ENCODE results near the gene TBX4. TPM values are rescaled to one million over a fixed set of nuclear protein-coding genes. Genes with fewer than 3 reads are reported as not detected.
"Not testable (repeated sequence)": the region's sequence is repeated elsewhere in the genome, so short reads cannot be mapped to it uniquely, and the experiment has no call there.

The TBX4 gene
- total RNA-seq, 4 donors from 2014 or later, result 0.27 TPM; not detected in 3

GRCh38 chr17:61492759-61493526 lies 40.7 kb downstream of the TBX4 start:
- H3K27me3 ChIP-seq, result no peaks in the 10 kb centered on the region
- H3K27ac ChIP-seq, result peak overlapping the region in 3 of 4 donors; percentile 1 to 79 (median 71)
- H3K36me3 ChIP-seq, result no peaks in the 10 kb centered on the region
- H3K4me1 ChIP-seq, result peaks cover 0 to 6% (median 0%) of the 10 kb centered on the region in 3 donors
- no peak for TF ChIP-seq CTCF (IDR thresholded peaks at IDR 0.05)
- TF ChIP-seq POLR2AphosphoS5 (IDR thresholded peaks at IDR 0.05), result no peak
- TF ChIP-seq EP300 (IDR thresholded peaks at IDR 0.05), result no peak
- no peak for TF ChIP-seq POLR2A (IDR thresholded peaks at IDR 0.05)
- no peaks in the 10 kb centered on the region for H3K9me3 ChIP-seq
- peak; percentile 76 for ATAC-seq
- no peak overlapping the region for H3K4me3 ChIP-seq
- WGBS, 2 donors (ENCODE audit: low coverage in 1 of 2), result 45 to 90% methylated on average over 1 to 6 of the region's 8 CpGs

DNA sequence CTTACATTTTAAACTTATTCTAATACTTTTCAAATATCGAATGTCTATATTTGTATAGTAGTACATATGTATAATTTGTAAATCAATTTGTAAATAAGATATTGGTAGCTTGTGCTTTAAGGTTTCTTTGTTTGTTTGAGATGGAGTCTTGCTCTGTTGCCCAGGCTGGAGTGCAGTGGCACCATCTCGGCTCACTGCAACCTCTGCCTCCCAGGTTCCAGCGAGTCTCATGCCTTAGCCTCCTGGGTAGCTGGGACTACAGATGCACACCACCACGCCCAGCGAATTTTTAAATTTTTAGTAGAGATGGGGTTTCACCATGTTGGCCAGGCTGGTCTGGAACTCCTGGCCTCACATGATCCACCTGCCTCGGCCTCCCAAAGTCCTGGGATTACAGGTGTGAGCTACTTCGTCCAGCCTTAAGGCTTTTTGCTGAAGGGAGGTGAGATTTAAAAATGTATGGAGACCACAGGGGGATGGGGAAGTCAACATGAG lies 41.7 kb downstream of the TBX4 start:
- WGBS, 2 donors (ENCODE audit: low coverage in 1 of 2), result 90 to 100% methylated on average over 1 to 2 of the region's 7 CpGs
- H3K9me3 ChIP-seq, H3K4me1 ChIP-seq, H3K4me3 ChIP-seq, H3K27me3 ChIP-seq, H3K36me3 ChIP-seq, H3K27ac ChIP-seq, ATAC-seq: not testable (repeated sequence)

DNA sequence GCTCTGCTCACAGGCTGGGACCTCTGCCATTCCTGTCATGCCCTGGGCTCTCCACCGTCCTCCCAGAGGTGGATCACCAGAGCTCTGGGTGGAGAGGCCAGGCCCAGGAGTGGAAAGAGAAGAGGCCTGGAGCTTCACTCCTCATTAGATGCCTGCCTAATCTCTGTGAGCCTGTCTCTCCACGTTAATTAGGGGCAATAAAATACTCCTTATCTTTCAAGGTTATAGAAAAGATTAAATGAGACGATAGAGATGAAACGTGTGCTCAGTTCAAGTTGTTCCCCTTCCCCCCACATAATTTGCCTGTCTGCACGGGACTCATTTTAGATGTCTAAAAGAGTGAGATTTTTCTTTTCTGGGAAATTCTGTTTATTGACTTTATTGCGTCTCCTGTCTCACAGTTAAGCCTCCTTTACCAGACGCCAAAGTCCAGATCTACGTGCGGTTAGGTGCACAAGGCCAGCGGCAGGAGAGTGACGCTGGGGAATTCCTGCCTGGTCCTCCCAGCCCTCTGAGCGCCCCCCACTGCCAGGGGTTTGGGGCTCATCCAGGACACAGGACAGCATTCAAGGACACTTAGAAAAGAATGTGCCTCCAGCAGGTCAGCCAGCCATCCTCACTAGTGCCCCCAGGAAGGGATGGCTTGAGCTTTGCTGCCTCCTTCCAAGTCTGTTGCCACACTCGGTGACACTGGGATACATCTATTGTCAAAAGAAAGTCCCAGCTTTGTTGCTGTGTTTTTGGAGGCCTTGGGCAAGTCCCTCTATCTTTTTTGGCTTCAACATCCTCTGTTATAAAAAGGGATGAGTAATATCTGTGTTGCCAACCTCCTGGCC lies 42.3 kb downstream of the TBX4 start:
- Histone ChIP-seq H3K27ac (no peak overlapping the region), H3K36me3 (no peaks in the 10 kb centered on the region), H3K27me3 (no peaks in the 10 kb centered on the region), H3K4me1 (peaks cover 0 to 6% (median 0%) of the 10 kb centered on the region in 3 donors), H3K4me3 (no peak overlapping the region), H3K9me3 (no peaks in the 10 kb centered on the region)
- WGBS, 2 donors (ENCODE audit: low coverage in 1 of 2), result 76 to 80% methylated on average over 5 to 12 of the region's 13 CpGs
- no peak for ATAC-seq
- TF ChIP-seq CTCF (IDR thresholded peaks at IDR 0.05) (no peak), POLR2AphosphoS5 (IDR thresholded peaks at IDR 0.05) (no peak), EP300 (IDR thresholded peaks at IDR 0.05) (no peak), POLR2A (IDR thresholded peaks at IDR 0.05) (no peak)

DNA sequence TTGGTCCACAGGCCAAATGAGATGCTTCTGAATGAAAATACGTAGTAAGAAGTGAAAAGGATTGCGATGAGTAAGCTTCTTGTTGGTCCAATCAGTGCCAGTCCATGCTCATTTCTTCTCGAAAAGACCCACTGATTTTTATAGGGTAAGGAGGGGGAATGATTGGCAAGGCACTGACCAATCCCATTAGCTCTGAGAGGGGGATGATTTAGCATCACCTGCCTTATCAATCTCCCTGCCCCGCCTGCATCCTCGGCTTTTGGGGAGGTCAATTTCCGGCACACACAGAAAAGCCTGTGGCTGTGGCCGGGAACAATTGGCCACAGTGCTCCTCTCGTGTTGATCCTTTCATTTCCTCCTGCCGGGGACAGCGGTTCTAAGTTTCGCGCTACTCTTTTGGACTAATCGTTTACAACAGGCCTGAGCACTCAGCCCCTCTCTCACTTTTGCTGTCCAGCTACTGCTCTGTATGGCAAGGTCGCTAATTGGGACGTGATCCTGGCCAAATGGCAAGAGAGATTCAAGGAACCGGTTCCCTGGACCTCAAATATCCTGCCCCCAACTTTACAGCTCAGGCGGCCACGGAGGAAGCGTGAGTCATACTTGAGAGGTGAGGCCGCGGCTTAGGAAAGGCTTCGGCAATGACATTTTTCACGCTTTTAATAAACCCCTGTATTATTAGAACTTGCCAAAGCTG lies 43.1 kb downstream of the TBX4 start:
- H3K27me3 ChIP-seq, result no peaks in the 10 kb centered on the region
- no peaks in the 10 kb centered on the region for H3K9me3 ChIP-seq
- ATAC-seq, result no peak
- no peak for TF ChIP-seq POLR2AphosphoS5 (IDR thresholded peaks at IDR 0.05)
- WGBS, 2 donors (ENCODE audit: low coverage in 1 of 2), result 65 to 94% methylated on average over 11 to 21 of the region's 23 CpGs
- H3K4me1 ChIP-seq, result peaks cover 0 to 6% (median 0%) of the 10 kb centered on the region in 3 donors
- no peak overlapping the region for H3K4me3 ChIP-seq
- no peaks in the 10 kb centered on the region for H3K36me3 ChIP-seq
- no peak overlapping the region for H3K27ac ChIP-seq

DNA sequence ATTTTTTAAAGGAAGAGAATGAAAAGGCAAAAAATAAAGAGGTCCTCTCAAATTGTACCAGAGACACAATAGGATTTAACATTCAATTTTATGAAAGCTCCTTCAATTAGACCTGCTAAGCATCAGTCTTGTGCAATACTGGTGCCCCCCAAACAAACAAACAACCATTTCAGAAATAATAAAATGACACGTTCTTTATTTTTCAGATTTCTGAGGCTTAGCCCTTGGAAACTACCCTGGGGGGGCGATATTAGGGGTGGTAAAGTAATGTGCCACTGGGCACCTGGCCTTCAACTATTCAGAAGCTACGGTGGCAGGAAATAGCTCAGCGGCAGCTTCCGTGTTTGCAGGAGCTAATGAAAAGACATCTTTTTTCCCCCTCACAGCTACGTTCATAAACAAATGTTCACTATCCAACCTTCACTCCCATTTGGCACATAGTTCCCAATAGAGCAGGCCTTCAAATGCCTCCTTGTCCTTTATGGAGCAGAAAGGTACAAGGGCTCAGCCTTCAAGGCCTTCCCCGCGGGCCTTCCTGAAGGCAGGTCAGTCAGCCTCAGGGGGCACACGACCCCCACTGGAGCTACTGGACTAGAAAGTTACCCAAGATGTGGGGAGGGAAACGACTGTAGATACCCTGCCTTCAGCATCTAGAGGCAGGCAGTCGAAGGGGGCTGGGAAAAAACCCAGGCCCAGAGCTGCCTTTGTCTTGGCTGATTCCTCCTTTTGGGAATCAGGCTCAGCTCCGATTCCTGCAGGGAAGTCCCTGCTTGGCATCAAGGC lies 44.1 kb downstream of the TBX4 start:
- Histone ChIP-seq H3K27ac (no peak overlapping the region), H3K4me3 (no peak overlapping the region), H3K36me3 (no peaks in the 10 kb centered on the region), H3K4me1 (no peaks in the 10 kb centered on the region), H3K27me3 (no peaks in the 10 kb centered on the region), H3K9me3 (no peaks in the 10 kb centered on the region)
- no peak for ATAC-seq
- 49 to 71% methylated on average over 5 to 8 of the region's 12 CpGs for WGBS, 2 donors (ENCODE audit: low coverage in 1 of 2)
- TF ChIP-seq CTCF (IDR thresholded peaks at IDR 0.05) (no peak), POLR2A (IDR thresholded peaks at IDR 0.05) (no peak), EP300 (IDR thresholded peaks at IDR 0.05) (no peak), POLR2AphosphoS5 (IDR thresholded peaks at IDR 0.05) (no peak)
